Mammary epithelial cell (primary cell): ENCODE data around the gene S100A5.

Source experiments
- CTCF ChIP-seq, 2 donors: IDR thresholded peaks in 1 of 2; conservative IDR thresholded peaks in 1 of 2; 2 replicates each; pipeline ENCODE4 v1.5.1; 2011 to 2012; ENCODE audit warnings: inconsistent platforms in 2 of 2, low read length in 2 of 2, mild to moderate bottlenecking in 2 of 2, control low read depth in 1 of 2, low read depth in 1 of 2; ENCODE audit not compliant: insufficient read depth in 1 of 2; ENCODE audit errors: extremely low read depth in 1 of 2
- EZH2 ChIP-seq: IDR thresholded peaks from 2 replicates; pipeline ENCODE4 v1.6.1; 2012; ENCODE audit warnings: low read length, inconsistent platforms, borderline replicate concordance

DNA sequence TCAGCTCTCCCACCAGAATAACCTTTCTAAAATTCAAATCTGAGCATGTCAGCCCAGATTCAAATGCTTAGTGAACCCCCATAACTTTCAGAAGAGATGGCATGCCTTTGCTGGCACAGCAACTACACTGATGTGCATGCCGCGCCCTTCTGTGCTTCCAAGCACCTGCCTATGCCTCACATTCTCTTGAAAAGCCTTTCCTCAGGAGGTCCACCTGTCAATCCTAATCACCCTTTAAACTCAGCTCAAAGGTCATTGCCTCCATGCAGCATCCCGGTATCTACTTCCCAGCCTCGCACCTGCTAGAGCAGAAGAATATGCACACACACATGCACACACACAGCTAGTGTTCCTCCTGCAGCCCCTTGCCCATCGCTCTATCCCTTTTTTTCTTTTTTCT, 30.1 kb upstream of the S100A5 start:
- TF ChIP-seq CTCF (conservative IDR thresholded peaks at IDR 0.05 in 1 of 2, IDR thresholded peaks at IDR 0.05 in 1 of 2; ENCODE audit: extremely low read depth in 1 of 2, insufficient read depth in 1 of 2, low read depth in 1 of 2, low read length in 2 of 2) (no peak), EZH2 (no peak)
